Measurements from ENCODE around the gene EME1. TPM values are rescaled to one million over a fixed set of nuclear protein-coding genes. Genes with fewer than 3 reads are reported as not detected.

Gene EME1
- total and polyA plus RNA-seq, 2 donors, result 0.29 to 2.7 TPM

- Histone ChIP-seq H3K4me3 (ENCODE audit: low read depth, low read length) (no peak overlapping the region), H3K27ac (ENCODE audit: low read depth) (no peak overlapping the region), H3K36me3 (ENCODE audit: insufficient read depth) (no peaks in the 10 kb centered on the region), H3K4me1 (ENCODE audit: insufficient read depth) (no peaks in the 10 kb centered on the region)
- DNase-seq (ENCODE audit: extremely low spot score), result no peak
Observed at GRCh38 chr17:50339381-50339780, 33.6 kb upstream of the EME1 start.

GRCh38 chr17:50344731-50345365, 28.2 kb upstream of the EME1 start:
- H3K4me1 ChIP-seq (ENCODE audit: insufficient read depth), result no peaks in the 10 kb centered on the region
- H3K27ac ChIP-seq (ENCODE audit: low read depth), result no peak overlapping the region
- H3K36me3 ChIP-seq (ENCODE audit: insufficient read depth), result no peaks in the 10 kb centered on the region
- DNase-seq (ENCODE audit: extremely low spot score), result no peak
- WGBS, result 62% methylated on average over 13 of the region's 13 CpGs
- no peak overlapping the region for H3K4me3 ChIP-seq (ENCODE audit: low read depth, low read length)

GRCh38 chr17:50345432-50346312, 27.4 kb upstream of the EME1 start, which contains the start of gene XYLT2:
Gene XYLT2 (plus strand): TSS chr17:50346126. CDS start chr17:50346141, 15 bp downstream.
- H3K4me3 ChIP-seq (ENCODE audit: low read depth, low read length), result peak within 1 kb of the TSS; percentile 95
- 2% methylated on average over 87 of the region's 87 CpGs for WGBS
- H3K27ac ChIP-seq (ENCODE audit: low read depth), result peak within 1 kb of the TSS; percentile 26
- peak; percentile 49 for DNase-seq (ENCODE audit: extremely low spot score)
- H3K36me3 ChIP-seq (ENCODE audit: insufficient read depth), result no peaks in the 10 kb centered on the region
- H3K4me1 ChIP-seq (ENCODE audit: insufficient read depth), result no peaks in the 10 kb centered on the region

- Histone ChIP-seq H3K4me1 (ENCODE audit: insufficient read depth) (no peaks in the 10 kb centered on the region), H3K36me3 (ENCODE audit: insufficient read depth) (no peaks in the 10 kb centered on the region), H3K27ac (ENCODE audit: low read depth) (peak overlapping the region; percentile 26), H3K4me3 (ENCODE audit: low read depth, low read length) (peak overlapping the region; percentile 95)
- no peak for DNase-seq (ENCODE audit: extremely low spot score)
- WGBS, result 1% methylated on average over 56 of the region's 57 CpGs
Observed at GRCh38 chr17:50346313-50347116, 26.5 kb upstream of the EME1 start.

- Histone ChIP-seq H3K27ac (ENCODE audit: low read depth) (no peak overlapping the region), H3K4me3 (ENCODE audit: low read depth, low read length) (peak overlapping the region; percentile 95), H3K4me1 (ENCODE audit: insufficient read depth) (no peaks in the 10 kb centered on the region), H3K36me3 (ENCODE audit: insufficient read depth) (no peaks in the 10 kb centered on the region)
- 26% methylated on average over 17 of the region's 17 CpGs for WGBS
- no peak for DNase-seq (ENCODE audit: extremely low spot score)
Observed at GRCh38 chr17:50347117-50347893, 25.7 kb upstream of the EME1 start.

- Histone ChIP-seq H3K36me3 (ENCODE audit: insufficient read depth) (no peaks in the 10 kb centered on the region), H3K4me1 (ENCODE audit: insufficient read depth) (no peaks in the 10 kb centered on the region), H3K27ac (ENCODE audit: low read depth) (no peak overlapping the region), H3K4me3 (ENCODE audit: low read depth, low read length) (no peak overlapping the region)
- 73% methylated on average over 3 of the region's 3 CpGs for WGBS
- no peak for DNase-seq (ENCODE audit: extremely low spot score)
Observed at GRCh38 chr17:50347894-50348291, 25.1 kb upstream of the EME1 start.

GRCh38 chr17:50348522-50349242, 24.3 kb upstream of the EME1 start:
- Histone ChIP-seq H3K36me3 (ENCODE audit: insufficient read depth) (no peaks in the 10 kb centered on the region), H3K4me1 (ENCODE audit: insufficient read depth) (no peaks in the 10 kb centered on the region), H3K27ac (ENCODE audit: low read depth) (no peak overlapping the region), H3K4me3 (ENCODE audit: low read depth, low read length) (no peak overlapping the region)
- DNase-seq (ENCODE audit: extremely low spot score), result no peak
- 53% methylated on average over 7 of the region's 7 CpGs for WGBS

- Histone ChIP-seq H3K36me3 (ENCODE audit: insufficient read depth) (no peaks in the 10 kb centered on the region), H3K27ac (ENCODE audit: low read depth) (no peak overlapping the region), H3K4me3 (ENCODE audit: low read depth, low read length) (no peak overlapping the region), H3K4me1 (ENCODE audit: insufficient read depth) (no peaks in the 10 kb centered on the region)
- no peak for DNase-seq (ENCODE audit: extremely low spot score)
- WGBS, result 96% methylated on average over 5 of the region's 5 CpGs
Observed at GRCh38 chr17:50349243-50349600, 23.8 kb upstream of the EME1 start.

GRCh38 chr17:50350733-50351132, 22.3 kb upstream of the EME1 start:
- H3K27ac ChIP-seq (ENCODE audit: low read depth), result no peak overlapping the region
- 94% methylated on average over 2 of the region's 2 CpGs for WGBS
- no peak overlapping the region for H3K4me3 ChIP-seq (ENCODE audit: low read depth, low read length)
- H3K36me3 ChIP-seq (ENCODE audit: insufficient read depth), result no peaks in the 10 kb centered on the region
- DNase-seq (ENCODE audit: extremely low spot score), result no peak
- H3K4me1 ChIP-seq (ENCODE audit: insufficient read depth), result no peaks in the 10 kb centered on the region

- WGBS, result 65% methylated on average over 6 of the region's 6 CpGs
- H3K36me3 ChIP-seq (ENCODE audit: insufficient read depth), result no peaks in the 10 kb centered on the region
- H3K4me1 ChIP-seq (ENCODE audit: insufficient read depth), result no peaks in the 10 kb centered on the region
- no peak overlapping the region for H3K4me3 ChIP-seq (ENCODE audit: low read depth, low read length)
- H3K27ac ChIP-seq (ENCODE audit: low read depth), result no peak overlapping the region
- no peak for DNase-seq (ENCODE audit: extremely low spot score)
Observed at GRCh38 chr17:50352072-50352692, 20.8 kb upstream of the EME1 start.

GRCh38 chr17:50352693-50353599, 20.1 kb upstream of the EME1 start:
- H3K27ac ChIP-seq (ENCODE audit: low read depth), result no peak overlapping the region
- 91% methylated on average over 21 of the region's 21 CpGs for whole genome bisulfite sequencing
- H3K4me3 ChIP-seq (ENCODE audit: low read depth, low read length), result no peak overlapping the region
- H3K4me1 ChIP-seq (ENCODE audit: insufficient read depth), result no peaks in the 10 kb centered on the region
- no peak for DNase-seq (ENCODE audit: extremely low spot score)
- H3K36me3 ChIP-seq (ENCODE audit: insufficient read depth), result no peaks in the 10 kb centered on the region

Data from urinary bladder (tissue), 4 donors.